ENCODE results near the gene CFAP221. TPM values are rescaled to one million over a fixed set of nuclear protein-coding genes. Genes with fewer than 3 reads are reported as not detected.

The CFAP221 gene
- total RNA-seq, 1 donor from 2014 or later: not detected

- Mint-ChIP-seq H3K27me3 (ENCODE audit: unreplicated experiment) (peaks cover 12% of the 10 kb centered on the region), H3K27ac (ENCODE audit: unreplicated experiment) (no peak overlapping the region), H3K9me3 (ENCODE audit: unreplicated experiment) (peaks cover 7% of the 10 kb centered on the region), H3K4me1 (ENCODE audit: unreplicated experiment) (no peaks in the 10 kb centered on the region), H3K4me3 (ENCODE audit: unreplicated experiment) (no peak overlapping the region), H3K36me3 (ENCODE audit: unreplicated experiment) (no peaks in the 10 kb centered on the region)
- DNase-seq (ENCODE audit: extremely low spot score, unreplicated experiment): no peak
- no peak for TF ChIP-seq CTCF (IDR thresholded peaks at IDR 0.05)
Measured at GRCh38 chr2:119574108-119574815, 30.0 kb downstream of the CFAP221 start.

- H3K27me3 Mint-ChIP-seq (ENCODE audit: unreplicated experiment): peaks cover 8% of the 10 kb centered on the region
- H3K9me3 Mint-ChIP-seq (ENCODE audit: unreplicated experiment): peaks cover under 1% of the 10 kb centered on the region
- DNase-seq (ENCODE audit: extremely low spot score, unreplicated experiment): no peak
- no peak overlapping the region for H3K4me3 Mint-ChIP-seq (ENCODE audit: unreplicated experiment)
- TF ChIP-seq CTCF (IDR thresholded peaks at IDR 0.05): no peak
- H3K27ac Mint-ChIP-seq (ENCODE audit: unreplicated experiment): no peak overlapping the region
- H3K36me3 Mint-ChIP-seq (ENCODE audit: unreplicated experiment): no peaks in the 10 kb centered on the region
- no peaks in the 10 kb centered on the region for H3K4me1 Mint-ChIP-seq (ENCODE audit: unreplicated experiment)
Measured at GRCh38 chr2:119574864-119575263, 30.6 kb downstream of the CFAP221 start.

- H3K36me3 Mint-ChIP-seq (ENCODE audit: unreplicated experiment): no peaks in the 10 kb centered on the region
- TF ChIP-seq CTCF (IDR thresholded peaks at IDR 0.05): no peak
- no peak for DNase-seq (ENCODE audit: extremely low spot score, unreplicated experiment)
- H3K27me3 Mint-ChIP-seq (ENCODE audit: unreplicated experiment): peaks cover 7% of the 10 kb centered on the region
- H3K9me3 Mint-ChIP-seq (ENCODE audit: unreplicated experiment): no peaks in the 10 kb centered on the region
- H3K4me3 Mint-ChIP-seq (ENCODE audit: unreplicated experiment): no peak overlapping the region
- H3K27ac Mint-ChIP-seq (ENCODE audit: unreplicated experiment): no peak overlapping the region
- H3K4me1 Mint-ChIP-seq (ENCODE audit: unreplicated experiment): no peaks in the 10 kb centered on the region
Measured at GRCh38 chr2:119575439-119575838, 31.2 kb downstream of the CFAP221 start.

GRCh38 chr2:119579424-119580295 is 35.4 kb downstream of the CFAP221 start:
- no peak overlapping the region for H3K4me3 Mint-ChIP-seq (ENCODE audit: unreplicated experiment)
- peaks cover 9% of the 10 kb centered on the region for H3K27me3 Mint-ChIP-seq (ENCODE audit: unreplicated experiment)
- no peaks in the 10 kb centered on the region for H3K9me3 Mint-ChIP-seq (ENCODE audit: unreplicated experiment)
- H3K4me1 Mint-ChIP-seq (ENCODE audit: unreplicated experiment): no peaks in the 10 kb centered on the region
- H3K36me3 Mint-ChIP-seq (ENCODE audit: unreplicated experiment): no peaks in the 10 kb centered on the region
- DNase-seq (ENCODE audit: extremely low spot score, unreplicated experiment): no peak
- no peak overlapping the region for H3K27ac Mint-ChIP-seq (ENCODE audit: unreplicated experiment)
- no peak for TF ChIP-seq CTCF (IDR thresholded peaks at IDR 0.05)

GRCh38 chr2:119580550-119581072 is 36.4 kb downstream of the CFAP221 start:
- Mint-ChIP-seq H3K4me3 (ENCODE audit: unreplicated experiment) (no peak overlapping the region), H3K36me3 (ENCODE audit: unreplicated experiment) (no peaks in the 10 kb centered on the region), H3K27ac (ENCODE audit: unreplicated experiment) (no peak overlapping the region), H3K27me3 (ENCODE audit: unreplicated experiment) (peaks cover 7% of the 10 kb centered on the region), H3K4me1 (ENCODE audit: unreplicated experiment) (no peaks in the 10 kb centered on the region), H3K9me3 (ENCODE audit: unreplicated experiment) (no peaks in the 10 kb centered on the region)
- no peak for DNase-seq (ENCODE audit: extremely low spot score, unreplicated experiment)
- TF ChIP-seq CTCF (IDR thresholded peaks at IDR 0.05): no peak
